Measurements from ENCODE around the gene KCND3.

Gene KCND3

GRCh38 chr1:111778066-111778465 is 211.4 kb downstream of the KCND3 start:
- DNase-seq (ENCODE audit: low read depth in 2 of 2), result no peak

GRCh38 chr1:111777301-111777700 is 212.2 kb downstream of the KCND3 start:
- DNase-seq (ENCODE audit: low read depth in 2 of 2), result no peak

GRCh38 chr1:111776861-111777260 is 212.6 kb downstream of the KCND3 start:
- no peak for DNase-seq (ENCODE audit: low read depth in 2 of 2)

GRCh38 chr1:111776391-111776790 is 213.1 kb downstream of the KCND3 start:
- no peak for DNase-seq (ENCODE audit: low read depth in 2 of 2)

GRCh38 chr1:111775966-111776365 is 213.5 kb downstream of the KCND3 start:
- DNase-seq (ENCODE audit: low read depth in 2 of 2), result no peak

GRCh38 chr1:111770916-111771315 is 218.6 kb downstream of the KCND3 start:
- DNase-seq (ENCODE audit: low read depth in 2 of 2), result no peak

- DNase-seq (ENCODE audit: low read depth in 2 of 2), result peak in 1 of 2 donors; percentile 21
Measured at GRCh38 chr1:111769517-111770146, 219.8 kb downstream of the KCND3 start.

- no peak for DNase-seq (ENCODE audit: low read depth in 2 of 2)
Measured at GRCh38 chr1:111768625-111769024, 220.8 kb downstream of the KCND3 start.

GRCh38 chr1:111768023-111768422 is 221.4 kb downstream of the KCND3 start:
- DNase-seq (ENCODE audit: low read depth in 2 of 2), result no peak

- DNase-seq (ENCODE audit: low read depth in 2 of 2), result no peak
Measured at GRCh38 chr1:111762332-111762731, 227.1 kb downstream of the KCND3 start.

- DNase-seq (ENCODE audit: low read depth in 2 of 2), result no peak
Measured at GRCh38 chr1:111761717-111762116, 227.8 kb downstream of the KCND3 start.

- no peak for DNase-seq (ENCODE audit: low read depth in 2 of 2)
Measured at GRCh38 chr1:111758373-111758772, 231.1 kb downstream of the KCND3 start.

- DNase-seq (ENCODE audit: low read depth in 2 of 2), result no peak
Measured at GRCh38 chr1:111756124-111756513, 233.3 kb downstream of the KCND3 start.

- DNase-seq (ENCODE audit: low read depth in 2 of 2), result peak; percentile 81 to 83
Measured at GRCh38 chr1:111755331-111756123, 233.9 kb downstream of the KCND3 start, which contains the start of gene DDX20. Gene DDX20, plus strand, starts transcription at chr1:111755901. Its CDS starts 24 bp downstream, at chr1:111755925.

GRCh38 chr1:111754984-111755330 is 234.5 kb downstream of the KCND3 start:
- no peak for DNase-seq (ENCODE audit: low read depth in 2 of 2)

- DNase-seq (ENCODE audit: low read depth in 2 of 2), result no peak
Measured at GRCh38 chr1:111751906-111752575, 237.4 kb downstream of the KCND3 start.

- DNase-seq (ENCODE audit: low read depth in 2 of 2), result no peak
Measured at GRCh38 chr1:111750856-111751255, 238.6 kb downstream of the KCND3 start.

- DNase-seq (ENCODE audit: low read depth in 2 of 2), result no peak
Measured at GRCh38 chr1:111749628-111750027, 239.8 kb downstream of the KCND3 start.

GRCh38 chr1:111747947-111748346 is 241.5 kb downstream of the KCND3 start:
- no peak for DNase-seq (ENCODE audit: low read depth in 2 of 2)

GRCh38 chr1:111747282-111747734 is 242.2 kb downstream of the KCND3 start:
- DNase-seq (ENCODE audit: low read depth in 2 of 2), result peak; percentile 21 to 22

- DNase-seq (ENCODE audit: low read depth in 2 of 2), result no peak
Measured at GRCh38 chr1:111746614-111746999, 242.9 kb downstream of the KCND3 start.

Data from stimulated activated CD4-positive, alpha-beta T cell treated with anti-CD3 and anti-CD28 coated beads, Interleukin-1b, Interleukin-23, amount 100 ng/mL, for 1 hour (primary cell).